DOHH2 (cell line): ENCODE measurements around the gene SRBD1.

Experiments
- H3F3A ChIP-seq: fragments of 200-600 bp; sonication (generic), shearing (Covaris generic); 2 replicates; pipeline ENCODE4 v1.6.0; 2016; ENCODE audit warnings: antibody characterized with exemption, mild to moderate bottlenecking; ENCODE audit not compliant: control insufficient read depth, insufficient read depth
- H3K27ac ChIP-seq: fragments of 200-600 bp; sonication (generic); 2 replicates; pipeline ENCODE4 v1.5.1; 2014; ENCODE audit warnings: low read depth, mild to moderate bottlenecking, low read length, moderate library complexity
- H3K27me3 ChIP-seq: fragments of 200-600 bp; sonication (generic); 2 replicates; pipeline ENCODE4 v1.6.1; 2014; ENCODE audit warnings: mild to moderate bottlenecking, low read length, mixed read lengths; ENCODE audit not compliant: control insufficient read depth
- H3K36me3 ChIP-seq: fragments of 200-600 bp; sonication (generic); 2 replicates; pipeline ENCODE4 v1.6.1; 2014; ENCODE audit warnings: mild to moderate bottlenecking, low read length, moderate library complexity, mixed read lengths; ENCODE audit not compliant: control insufficient read depth
- H3K4me1 ChIP-seq: fragments of 200-600 bp; sonication (generic); 2 replicates; pipeline ENCODE4 v1.6.1; 2014; ENCODE audit warnings: mild to moderate bottlenecking, low read length, mixed read lengths; ENCODE audit not compliant: control insufficient read depth
- H3K4me2 ChIP-seq: fragments of 200-600 bp; sonication (generic); 2 replicates; pipeline ENCODE4 v1.6.0; 2014; ENCODE audit warnings: mild to moderate bottlenecking, low read length, moderate library complexity
- H3K4me3 ChIP-seq: fragments of 200-600 bp; sonication (generic); 2 replicates; pipeline ENCODE4 v1.5.1; 2014; ENCODE audit warnings: mild to moderate bottlenecking, low read length, mixed read lengths
- H3K79me2 ChIP-seq: fragments of 200-600 bp; sonication (generic); 2 replicates; pipeline ENCODE4 v1.6.1; 2014; ENCODE audit warnings: mild to moderate bottlenecking, low read length, mixed read lengths; ENCODE audit not compliant: control insufficient read depth
- H3K9me2 ChIP-seq: fragments of 200-600 bp; sonication (generic); replicated peaks from 2 replicates; pipeline ENCODE4 v1.6.1; 2014; ENCODE audit warnings: mild to moderate bottlenecking, low read length, mixed read lengths; ENCODE audit not compliant: control insufficient read depth
- H3K9me3 ChIP-seq: fragments of 200-600 bp; sonication (generic); 2 replicates; pipeline ENCODE4 v1.6.1; 2014; ENCODE audit warnings: antibody characterized with exemption, low read length, mixed read lengths; ENCODE audit not compliant: control insufficient read depth, insufficient read depth
- H4K20me1 ChIP-seq: fragments of 200-600 bp; sonication (generic); 2 replicates; pipeline ENCODE4 v1.6.0; 2014; ENCODE audit warnings: low read depth, mild to moderate bottlenecking, antibody characterized with exemption, low read length, moderate library complexity; ENCODE audit not compliant: control insufficient read depth, insufficient read depth
- CTCF ChIP-seq: fragments of 200-600 bp; sonication (generic); IDR thresholded peaks from one replicate; pipeline ENCODE4 v1.5.1; 2014; ENCODE audit warnings: antibody characterized with exemption, mild to moderate bottlenecking, low read depth, low read length; ENCODE audit not compliant: poor library complexity, severe bottlenecking
- EZH2phosphoT487 ChIP-seq: fragments of 200-600 bp; sonication (generic); IDR thresholded peaks from 2 replicates; pipeline ENCODE4 v1.6.1; 2017; ENCODE audit warnings: borderline replicate concordance, mild to moderate bottlenecking, antibody characterized with exemption, low read length, moderate library complexity, mixed read lengths

Gene SRBD1

GRCh38 chr2:45496869-45497268 lies 114.2 kb downstream of the SRBD1 start:
- Histone ChIP-seq H3K4me3 (no peak overlapping the region), H3F3A (no peaks in the 10 kb centered on the region), H3K79me2 (no peaks in the 10 kb centered on the region), H3K9me3 (peaks cover 5% of the 10 kb centered on the region; the same call in 1 of the 2 replicates), H3K27me3 (no peaks in the 10 kb centered on the region), H3K27ac (no peak overlapping the region), H3K9me2 (no peaks in the 10 kb centered on the region), H3K36me3 (no peaks in the 10 kb centered on the region), H4K20me1 (no peaks in the 10 kb centered on the region), H3K4me2 (no peak overlapping the region), H3K4me1 (peaks cover 14% of the 10 kb centered on the region)
- no peak for TF ChIP-seq EZH2phosphoT487
- no peak for TF ChIP-seq CTCF

GRCh38 chr2:45494978-45495293 lies 116.1 kb downstream of the SRBD1 start:
- Histone ChIP-seq H3K36me3 (no peaks in the 10 kb centered on the region), H3K4me2 (no peak overlapping the region), H3K27me3 (no peaks in the 10 kb centered on the region), H3K4me3 (no peak overlapping the region), H3K9me2 (no peaks in the 10 kb centered on the region), H3K9me3 (no peaks in the 10 kb centered on the region), H3K27ac (no peak overlapping the region), H3K4me1 (peaks cover 12% of the 10 kb centered on the region), H3F3A (no peaks in the 10 kb centered on the region), H4K20me1 (no peaks in the 10 kb centered on the region), H3K79me2 (no peaks in the 10 kb centered on the region)
- TF ChIP-seq CTCF (peak; percentile 6), EZH2phosphoT487 (no peak)

- TF ChIP-seq EZH2phosphoT487, result no peak
- peak; percentile 77 for TF ChIP-seq CTCF
- Histone ChIP-seq H3K4me1 (peaks cover 7% of the 10 kb centered on the region), H3K36me3 (no peaks in the 10 kb centered on the region), H3K9me2 (no peaks in the 10 kb centered on the region), H3K4me3 (no peak overlapping the region), H3F3A (no peaks in the 10 kb centered on the region), H3K9me3 (no peaks in the 10 kb centered on the region), H3K27me3 (no peaks in the 10 kb centered on the region), H4K20me1 (no peaks in the 10 kb centered on the region), H3K79me2 (no peaks in the 10 kb centered on the region), H3K27ac (no peak overlapping the region), H3K4me2 (no peak overlapping the region)
These were observed 116.6 kb downstream of the SRBD1 start for GRCh38 chr2:45494275-45494977.
